ENCODE data around the gene TAF15. TPM values are rescaled to one million over a fixed set of nuclear protein-coding genes. Genes with fewer than 3 reads are reported as not detected.

The TAF15 gene
- total and polyA plus RNA-seq, 3 experiments from 2014 or later = 21.5 to 291 (median 274) TPM

GRCh38 chr17:35809855-35810461 is 674 bp downstream of the TAF15 start:
- no peaks in the 10 kb centered on the region for H3K27me3 ChIP-seq (ENCODE audit: insufficient read depth, low read length, poor library complexity, severe bottlenecking)
- Mint-ChIP-seq H3K9me3 (no peaks in the 10 kb centered on the region), H3K4me3 (peak overlapping the region; percentile 90 to 99 (median 97)), H3K36me3 (peaks cover 0 to 29% (median 0%) of the 10 kb centered on the region in 3 donors), H3K4me1 (peaks cover 52 to 61% (median 56%) of the 10 kb centered on the region in 3 donors), H3K27me3 (no peaks in the 10 kb centered on the region), H3K27ac (peak overlapping the region; percentile 90 to 99 (median 97))
- CTCF ChIA-PET = interaction anchor here (0.9 to 11.5 kb wide), 12 partner anchors 13 to 725 kb away, joined by 3 to 250 read pairs (median 3); partner anchors contain the start of genes AP2B1, C17orf50, CCL5 and PIGW
- peaks cover 45% of the 10 kb centered on the region for H3K4me1 ChIP-seq (ENCODE audit: insufficient read depth, low read length)
- no peaks in the 10 kb centered on the region for H3K9me3 ChIP-seq (ENCODE audit: low read length)
- peak overlapping the region; percentile 83 for H3K4me3 ChIP-seq (ENCODE audit: low read length)
- peak overlapping the region; percentile 83 for H3K27ac ChIP-seq (ENCODE audit: low read depth, low read length)
- POLR2A ChIA-PET = interaction anchor here (0.8 to 3.4 kb wide), 5 partner anchors 15 to 232 kb away, joined by 3 to 66 read pairs (median 5); partner anchors contain the start of genes MMP28 and PEX12
- no peaks in the 10 kb centered on the region for H3K36me3 ChIP-seq (ENCODE audit: insufficient read depth, low read length)
- DNase-seq = peak in 1 of 5 donors; percentile 7

- peaks cover 0 to 46% (median 0%) of the 10 kb centered on the region in 3 donors for H3K36me3 Mint-ChIP-seq
Measured at GRCh38 chr17:35811759-35812158, 2.5 kb downstream of the TAF15 start.

DNA sequence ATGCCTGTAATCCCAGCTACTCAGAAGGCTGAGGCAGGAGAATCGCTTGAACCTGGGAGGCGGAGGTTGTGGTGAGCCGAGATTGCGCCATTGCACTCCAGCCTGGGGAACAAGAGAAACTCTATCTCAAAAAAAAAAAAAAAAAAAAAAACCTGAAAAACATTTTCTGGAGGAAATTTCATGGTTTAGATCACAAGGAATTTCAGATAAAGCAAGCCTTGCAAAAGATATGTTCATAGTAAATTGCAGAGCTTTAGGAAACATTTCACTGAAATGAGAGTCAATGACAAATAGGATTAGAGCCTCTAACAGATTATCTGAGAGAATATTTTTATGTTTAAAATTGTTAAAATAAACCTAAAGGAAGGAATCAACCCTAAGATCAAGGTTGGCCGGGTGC is 3.2 kb downstream of the TAF15 start:
- no peak overlapping the region for H3K27ac ChIP-seq (ENCODE audit: low read depth, low read length)
- Mint-ChIP-seq H3K4me1 (peaks cover 69 to 85% (median 79%) of the 10 kb centered on the region in 3 donors), H3K36me3 (peaks cover 0 to 51% (median under 1%) of the 10 kb centered on the region in 3 donors), H3K27me3 (no peaks in the 10 kb centered on the region), H3K9me3 (no peaks in the 10 kb centered on the region), H3K27ac (peak overlapping the region in 3 of 8 donors; percentile 17 to 75 (median 54)), H3K4me3 (peak overlapping the region in 1 of 7 donors; percentile 98)
- no peak for DNase-seq
- no peak overlapping the region for H3K4me3 ChIP-seq (ENCODE audit: low read length)
- CTCF ChIA-PET = interaction anchor here (1.7 to 11.5 kb wide), 2 partner anchors 37 to 49 kb away, joined by 4 to 250 read pairs; partner anchors contain the start of gene C17orf50
- H3K9me3 ChIP-seq (ENCODE audit: low read length) = no peaks in the 10 kb centered on the region
- H3K27me3 ChIP-seq (ENCODE audit: insufficient read depth, low read length, poor library complexity, severe bottlenecking) = no peaks in the 10 kb centered on the region
- H3K36me3 ChIP-seq (ENCODE audit: insufficient read depth, low read length) = no peaks in the 10 kb centered on the region
- POLR2A ChIA-PET = no interaction called here
- peaks cover 57% of the 10 kb centered on the region for H3K4me1 ChIP-seq (ENCODE audit: insufficient read depth, low read length)

More at GRCh38 chr17:35811759-35812158, 2.5 kb downstream of the TAF15 start:
- Histone ChIP-seq H3K36me3 (ENCODE audit: insufficient read depth, low read length) (no peaks in the 10 kb centered on the region), H3K27me3 (ENCODE audit: insufficient read depth, low read length, poor library complexity, severe bottlenecking) (no peaks in the 10 kb centered on the region), H3K4me3 (ENCODE audit: low read length) (no peak overlapping the region), H3K9me3 (ENCODE audit: low read length) (no peaks in the 10 kb centered on the region), H3K27ac (ENCODE audit: low read depth, low read length) (no peak overlapping the region), H3K4me1 (ENCODE audit: insufficient read depth, low read length) (peaks cover 57% of the 10 kb centered on the region)
- DNase-seq = no peak
- Mint-ChIP-seq H3K9me3 (no peaks in the 10 kb centered on the region), H3K4me1 (peaks cover 69 to 79% (median 73%) of the 10 kb centered on the region in 3 donors), H3K4me3 (peak overlapping the region; percentile 25 to 99 (median 59)), H3K27me3 (no peaks in the 10 kb centered on the region), H3K27ac (peak overlapping the region in 4 of 8 donors; percentile 29 to 73 (median 49))
- POLR2A ChIA-PET = no interaction called here
- CTCF ChIA-PET = interaction anchor here (1.7 to 11.5 kb wide), 2 partner anchors 37 to 49 kb away, joined by 4 to 250 read pairs; partner anchors contain the start of gene C17orf50

- no peak overlapping the region for H3K4me3 ChIP-seq (ENCODE audit: low read length)
- Mint-ChIP-seq H3K36me3 (peaks cover 0 to 66% (median 6%) of the 10 kb centered on the region in 3 donors), H3K9me3 (no peaks in the 10 kb centered on the region), H3K27me3 (no peaks in the 10 kb centered on the region), H3K4me1 (peaks cover 59 to 77% (median 77%) of the 10 kb centered on the region in 3 donors), H3K27ac (peak overlapping the region in 4 of 8 donors; percentile 40 to 66 (median 49)), H3K4me3 (no peak overlapping the region)
- ChIA-PET CTCF (interaction anchor here (0.8 to 1.2 kb wide), 3 partner anchors 8 to 53 kb away, joined by 3 to 5 read pairs (median 3); no protein-coding TSS in a partner anchor), POLR2A (interaction anchor here (0.6 kb wide), 4 partner anchors 245 to 835 kb away, joined by 3 to 6 read pairs (median 4); partner anchors contain the start of gene SLFN13)
- H3K4me1 ChIP-seq (ENCODE audit: insufficient read depth, low read length) = peaks cover 34% of the 10 kb centered on the region
- H3K9me3 ChIP-seq (ENCODE audit: low read length) = no peaks in the 10 kb centered on the region
- H3K27me3 ChIP-seq (ENCODE audit: insufficient read depth, low read length, poor library complexity, severe bottlenecking) = no peaks in the 10 kb centered on the region
- no peak overlapping the region for H3K27ac ChIP-seq (ENCODE audit: low read depth, low read length)
- peaks cover 5% of the 10 kb centered on the region for H3K36me3 ChIP-seq (ENCODE audit: insufficient read depth, low read length)
- DNase-seq = no peak
Measured at GRCh38 chr17:35816723-35817122, 7.4 kb downstream of the TAF15 start.

- H3K4me3 Mint-ChIP-seq = peak overlapping the region in 1 of 7 donors; percentile 9
- no peaks in the 10 kb centered on the region for H3K9me3 Mint-ChIP-seq
- peaks cover 54 to 75% (median 72%) of the 10 kb centered on the region in 3 donors for H3K4me1 Mint-ChIP-seq
- peaks cover 0 to 70% (median 6%) of the 10 kb centered on the region in 3 donors for H3K36me3 Mint-ChIP-seq
- peak overlapping the region in 1 of 8 donors; percentile 41 for H3K27ac Mint-ChIP-seq
- peaks cover 30% of the 10 kb centered on the region for H3K4me1 ChIP-seq (ENCODE audit: insufficient read depth, low read length)
- H3K27me3 Mint-ChIP-seq = no peaks in the 10 kb centered on the region
- no peak for DNase-seq
- ChIA-PET POLR2A (interaction anchor here (0.6 kb wide), 3 partner anchors 245 to 667 kb away, joined by 3 to 6 read pairs (median 3); partner anchors contain the start of gene SLFN13), CTCF (interaction anchor here (0.8 to 1.2 kb wide), 3 partner anchors 8 to 53 kb away, joined by 3 to 5 read pairs (median 3); no protein-coding TSS in a partner anchor)
- H3K36me3 ChIP-seq (ENCODE audit: insufficient read depth, low read length) = peaks cover 8% of the 10 kb centered on the region
- no peak overlapping the region for H3K4me3 ChIP-seq (ENCODE audit: low read length)
- H3K9me3 ChIP-seq (ENCODE audit: low read length) = no peaks in the 10 kb centered on the region
- H3K27me3 ChIP-seq (ENCODE audit: insufficient read depth, low read length, poor library complexity, severe bottlenecking) = no peaks in the 10 kb centered on the region
- no peak overlapping the region for H3K27ac ChIP-seq (ENCODE audit: low read depth, low read length)
Measured at GRCh38 chr17:35817196-35817595, 7.9 kb downstream of the TAF15 start.

- POLR2A ChIA-PET = no interaction called here
- Mint-ChIP-seq H3K27me3 (no peaks in the 10 kb centered on the region), H3K9me3 (no peaks in the 10 kb centered on the region), H3K4me1 (peaks cover 47 to 75% (median 71%) of the 10 kb centered on the region in 3 donors), H3K27ac (peak overlapping the region in 4 of 8 donors; percentile 5 to 55 (median 32)), H3K4me3 (no peak overlapping the region), H3K36me3 (peaks cover 2 to 81% (median 19%) of the 10 kb centered on the region in 3 donors)
- Histone ChIP-seq H3K4me3 (ENCODE audit: low read length) (no peak overlapping the region), H3K36me3 (ENCODE audit: insufficient read depth, low read length) (peaks cover 26% of the 10 kb centered on the region), H3K4me1 (ENCODE audit: insufficient read depth, low read length) (peaks cover 13% of the 10 kb centered on the region), H3K27ac (ENCODE audit: low read depth, low read length) (no peak overlapping the region), H3K27me3 (ENCODE audit: insufficient read depth, low read length, poor library complexity, severe bottlenecking) (no peaks in the 10 kb centered on the region), H3K9me3 (ENCODE audit: low read length) (no peaks in the 10 kb centered on the region)
- DNase-seq = no peak
- CTCF ChIA-PET = interaction anchor here (2.1 to 3.3 kb wide), 2 partner anchors 11 to 56 kb away, joined by 8 to 13 read pairs; partner anchors contain the start of gene TAF15
Measured at GRCh38 chr17:35819455-35819854, 10.2 kb downstream of the TAF15 start.

GRCh38 chr17:35821308-35821707 is 12.0 kb downstream of the TAF15 start:
- no peak for DNase-seq

More at GRCh38 chr17:35821308-35821707, 12.0 kb downstream of the TAF15 start:
- CTCF ChIA-PET = interaction anchor here (2.1 to 3.3 kb wide), 2 partner anchors 13 to 57 kb away, joined by 8 to 13 read pairs; partner anchors contain the start of gene TAF15
- no peak overlapping the region for H3K4me3 Mint-ChIP-seq
- no peaks in the 10 kb centered on the region for H3K27me3 Mint-ChIP-seq
- H3K36me3 ChIP-seq (ENCODE audit: insufficient read depth, low read length) = peaks cover 26% of the 10 kb centered on the region
- H3K36me3 Mint-ChIP-seq = peaks cover 11 to 82% (median 28%) of the 10 kb centered on the region in 3 donors
- H3K4me1 Mint-ChIP-seq = peaks cover 34 to 64% (median 64%) of the 10 kb centered on the region in 3 donors
- H3K4me1 ChIP-seq (ENCODE audit: insufficient read depth, low read length) = no peaks in the 10 kb centered on the region
- no peaks in the 10 kb centered on the region for H3K9me3 Mint-ChIP-seq
- peak overlapping the region in 4 of 8 donors; percentile 17 to 72 (median 40) for H3K27ac Mint-ChIP-seq
- no peak overlapping the region for H3K27ac ChIP-seq (ENCODE audit: low read depth, low read length)
- no peak overlapping the region for H3K4me3 ChIP-seq (ENCODE audit: low read length)
- no peaks in the 10 kb centered on the region for H3K9me3 ChIP-seq (ENCODE audit: low read length)
- H3K27me3 ChIP-seq (ENCODE audit: insufficient read depth, low read length, poor library complexity, severe bottlenecking) = no peaks in the 10 kb centered on the region
- POLR2A ChIA-PET = no interaction called here

Measured in CD8-positive, alpha-beta memory T cell (primary cell).